Measurements from ENCODE around the gene TUG1. TPM values are rescaled to one million over a fixed set of nuclear protein-coding genes. Genes with fewer than 3 reads are reported as not detected.

Gene TUG1
- total and polyA plus RNA-seq, 8 donors: 18.2 to 49.1 (median 23.0) TPM

DNA sequence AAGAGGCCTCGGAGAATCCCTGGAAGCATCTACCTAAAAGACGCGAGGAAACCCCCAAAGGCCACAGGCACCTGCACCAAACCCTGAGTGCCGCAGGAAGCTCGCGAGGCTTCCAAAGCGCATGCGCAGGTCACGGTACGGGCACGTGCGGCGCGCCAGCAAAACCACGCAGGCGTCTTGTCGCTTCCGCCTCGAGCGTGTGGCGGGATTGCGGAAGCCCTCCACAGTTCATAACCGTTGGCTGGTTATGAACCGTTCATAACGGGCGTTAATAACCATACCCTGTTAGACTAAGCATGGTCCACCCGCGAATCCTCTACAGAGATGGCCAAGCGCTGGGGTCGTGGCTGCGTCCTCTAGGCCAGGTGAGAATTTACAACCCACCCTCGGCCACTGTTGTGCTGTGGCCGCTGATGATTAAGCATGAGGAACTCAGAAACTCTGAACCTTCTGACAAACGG lies 46.9 kb upstream of the TUG1 start:
- Histone ChIP-seq H3K4me1 (peaks cover 0 to 5% (median 4%) of the 10 kb centered on the region in 3 donors), H3K36me3 (peaks cover 0 to 7% (median 4%) of the 10 kb centered on the region in 3 donors), H3K9me3 (no peaks in the 10 kb centered on the region), H3K27me3 (no peaks in the 10 kb centered on the region), H3K27ac (peak overlapping the region in 1 of 4 donors; percentile 39), H3K4me3 (peak overlapping the region in 3 of 4 donors; percentile 5 to 43 (median 30))
- WGBS, 2 donors: 51 to 68% methylated on average over 34 of the region's 34 CpGs
- intact Hi-C loops (cut with DNase I): loop anchor here in 1 of 3 donors (5.0 to 10.0 kb wide), 2 partner anchors 157 to 290 kb away; no protein-coding TSS in a partner anchor
- ATAC-seq: peak; percentile 62 to 79 (median 75)
- peak; percentile 43 to 87 (median 70) for DNase-seq
- no peak for FAIRE-seq
- TF ChIP-seq, protein P1, sequence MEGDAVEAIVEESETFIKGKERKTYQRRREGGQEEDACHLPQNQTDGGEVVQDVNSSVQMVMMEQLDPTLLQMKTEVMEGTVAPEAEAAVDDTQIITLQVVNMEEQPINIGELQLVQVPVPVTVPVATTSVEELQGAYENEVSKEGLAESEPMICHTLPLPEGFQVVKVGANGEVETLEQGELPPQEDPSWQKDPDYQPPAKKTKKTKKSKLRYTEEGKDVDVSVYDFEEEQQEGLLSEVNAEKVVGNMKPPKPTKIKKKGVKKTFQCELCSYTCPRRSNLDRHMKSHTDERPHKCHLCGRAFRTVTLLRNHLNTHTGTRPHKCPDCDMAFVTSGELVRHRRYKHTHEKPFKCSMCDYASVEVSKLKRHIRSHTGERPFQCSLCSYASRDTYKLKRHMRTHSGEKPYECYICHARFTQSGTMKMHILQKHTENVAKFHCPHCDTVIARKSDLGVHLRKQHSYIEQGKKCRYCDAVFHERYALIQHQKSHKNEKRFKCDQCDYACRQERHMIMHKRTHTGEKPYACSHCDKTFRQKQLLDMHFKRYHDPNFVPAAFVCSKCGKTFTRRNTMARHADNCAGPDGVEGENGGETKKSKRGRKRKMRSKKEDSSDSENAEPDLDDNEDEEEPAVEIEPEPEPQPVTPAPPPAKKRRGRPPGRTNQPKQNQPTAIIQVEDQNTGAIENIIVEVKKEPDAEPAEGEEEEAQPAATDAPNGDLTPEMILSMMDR (IDR thresholded peaks at IDR 0.05): no peak

DNA sequence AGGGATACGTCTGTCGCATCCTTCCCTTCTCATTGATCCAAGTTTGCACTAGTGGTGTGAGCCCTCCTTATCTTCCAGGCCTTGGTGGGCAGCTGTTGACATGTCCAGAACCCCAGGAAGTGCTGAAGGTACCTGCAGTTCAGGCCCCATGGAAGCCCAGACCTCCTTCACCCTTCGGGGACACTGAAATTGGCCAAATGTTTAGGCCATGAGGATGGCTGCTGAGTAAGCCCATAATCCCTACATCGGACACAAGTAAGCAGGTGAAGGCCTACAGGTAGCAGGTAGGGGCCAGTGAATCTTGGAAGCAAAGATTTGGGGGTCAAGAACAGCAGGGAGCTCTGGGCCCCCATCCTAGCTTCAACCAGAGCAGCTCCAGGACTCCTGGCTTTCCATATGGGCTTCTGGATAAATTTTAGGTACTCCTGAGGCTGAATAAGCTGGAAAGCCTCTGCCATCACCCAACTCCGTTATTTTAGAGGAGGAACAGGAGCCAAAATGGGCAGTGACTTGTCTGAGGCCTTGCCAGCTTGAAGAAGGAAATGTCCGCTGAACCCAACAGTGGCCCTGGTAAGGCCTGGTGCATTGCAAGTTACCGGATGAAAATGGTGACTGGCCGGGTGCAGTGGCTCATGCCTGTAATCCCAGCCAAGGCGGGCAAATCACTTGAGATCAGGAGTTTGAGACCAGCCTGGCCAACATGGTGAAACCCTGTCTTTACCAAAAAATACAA lies 45.7 kb upstream of the TUG1 start:
- H3K9me3 ChIP-seq: no peaks in the 10 kb centered on the region
- H3K4me3 ChIP-seq: no peak overlapping the region
- intact Hi-C loops (cut with DNase I): loop anchor here in 1 of 3 donors (5.0 to 10.0 kb wide), 2 partner anchors 159 to 291 kb away; no protein-coding TSS in a partner anchor
- DNase-seq: no peak
- no peak for ATAC-seq
- H3K4me1 ChIP-seq: peaks cover 0 to 5% (median 4%) of the 10 kb centered on the region in 3 donors
- no peak for FAIRE-seq
- peaks cover 0 to 19% (median 9%) of the 10 kb centered on the region in 3 donors for H3K36me3 ChIP-seq
- 90% methylated on average over 9 of the region's 9 CpGs for WGBS, 2 donors
- TF ChIP-seq, protein P1 (IDR thresholded peaks at IDR 0.05): no peak
- no peaks in the 10 kb centered on the region for H3K27me3 ChIP-seq
- H3K27ac ChIP-seq: no peak overlapping the region

DNA sequence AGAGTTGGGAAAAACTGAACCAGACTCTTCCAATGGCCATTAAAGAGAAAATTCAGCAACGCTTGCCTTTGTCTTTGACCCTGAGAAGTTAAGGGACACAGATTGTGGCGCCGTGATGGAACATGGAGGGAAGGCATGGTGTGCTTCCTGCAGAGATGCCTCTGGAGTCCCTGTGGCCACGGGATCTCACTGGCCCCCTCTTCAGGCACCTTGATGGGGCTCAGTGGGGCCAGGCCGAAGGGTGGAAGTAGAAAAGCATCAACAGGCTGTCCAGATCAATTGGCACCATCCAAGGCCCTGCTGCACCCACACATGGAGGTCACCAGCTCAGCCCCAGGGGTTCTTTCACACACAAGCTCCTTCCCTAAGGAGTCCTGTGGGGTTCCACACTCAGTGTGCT lies 43.4 kb upstream of the TUG1 start:
- DNase-seq (no peak), FAIRE-seq (no peak), ATAC-seq (no peak)
- intact Hi-C loops (cut with DNase I): loop anchor here in 1 of 3 donors (10.0 kb wide), 1 partner anchor 161 kb away; no protein-coding TSS in a partner anchor
- Histone ChIP-seq H3K27ac (no peak overlapping the region), H3K4me3 (no peak overlapping the region), H3K36me3 (peaks cover 3 to 20% (median 9%) of the 10 kb centered on the region in 3 donors), H3K27me3 (no peaks in the 10 kb centered on the region), H3K4me1 (peaks cover 0 to 3% (median 2%) of the 10 kb centered on the region in 3 donors), H3K9me3 (no peaks in the 10 kb centered on the region)
- TF ChIP-seq, protein P1 (IDR thresholded peaks at IDR 0.05): no peak
- 87 to 91% methylated on average over 5 of the region's 5 CpGs for WGBS, 2 donors

GRCh38 chr22:30926706-30927105 lies 42.4 kb upstream of the TUG1 start:
- ATAC-seq: no peak
- peaks cover 3 to 28% (median 16%) of the 10 kb centered on the region in 3 donors for H3K36me3 ChIP-seq
- WGBS, 2 donors: 88 to 89% methylated on average over 4 of the region's 4 CpGs

More at GRCh38 chr22:30926706-30927105, 42.4 kb upstream of the TUG1 start:
- Histone ChIP-seq H3K4me3 (no peak overlapping the region), H3K27ac (no peak overlapping the region), H3K27me3 (no peaks in the 10 kb centered on the region), H3K4me1 (no peaks in the 10 kb centered on the region), H3K9me3 (no peaks in the 10 kb centered on the region)
- FAIRE-seq (no peak), DNase-seq (no peak)
- intact Hi-C loops (cut with DNase I): loop anchor here in 1 of 3 donors (10.0 kb wide), 1 partner anchor 162 kb away; no protein-coding TSS in a partner anchor
- TF ChIP-seq, protein P1 (IDR thresholded peaks at IDR 0.05): no peak
